ENCODE results near the gene KLHL3.

The KLHL3 gene

GRCh38 chr5:137572042-137572695 is 163.7 kb downstream of the KLHL3 start:
- no peak for DNase-seq

DNA sequence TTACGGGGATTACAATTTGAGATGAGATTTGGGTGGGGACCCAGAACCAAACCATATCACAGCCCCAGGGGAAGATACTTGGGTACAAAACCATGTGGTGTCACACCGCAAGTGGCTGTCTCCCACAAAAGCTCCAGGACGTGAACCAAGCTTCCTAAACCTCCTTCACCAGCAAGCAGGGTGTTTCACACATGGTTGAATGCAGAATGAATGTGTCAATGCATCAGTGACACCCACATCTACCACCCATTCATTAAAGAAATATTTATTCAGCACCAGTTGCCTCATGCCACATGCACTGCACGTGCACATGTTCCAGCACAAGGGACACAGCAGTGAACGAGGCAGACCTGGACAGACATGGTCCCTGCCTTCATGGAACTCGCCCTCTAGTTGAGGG is 165.8 kb downstream of the KLHL3 start:
- no peak for DNase-seq
